ENCODE results near the gene ETS1. TPM values are rescaled to one million over a fixed set of nuclear protein-coding genes. Genes with fewer than 3 reads are reported as not detected.
A peak's percentile ranks its signal among the peaks of the same experiment; 100 is the strongest.

Gene ETS1
- total and polyA plus RNA-seq, 2 experiments from 2014 or later, result 25.6 to 52.6 TPM

- Histone ChIP-seq H3K79me2 (replicated peaks; ENCODE audit: insufficient read depth) (peaks cover 3% of the 10 kb centered on the region; the same call in 1 of the 2 replicates), H3K9me2 (ENCODE audit: insufficient read depth) (no peaks in the 10 kb centered on the region), H3K27me3 (ENCODE audit: insufficient read depth) (no peaks in the 10 kb centered on the region), H3K4me2 (no peak overlapping the region), H4K20me1 (replicated peaks; ENCODE audit: insufficient read depth) (peaks cover 3% of the 10 kb centered on the region; the same call in 1 of the 2 replicates), H3K4me1 (ENCODE audit: insufficient read depth) (peaks cover under 1% of the 10 kb centered on the region; the same call in 1 of the 2 replicates), H3F3A (replicated peaks; ENCODE audit: low read depth) (no peaks in the 10 kb centered on the region), H3K4me3 (no peak overlapping the region), H3K36me3 (ENCODE audit: insufficient read depth) (no peaks in the 10 kb centered on the region; the same call in 1 of the 2 replicates), H2AFZ (no peak overlapping the region), H3K27ac (ENCODE audit: low read depth) (no peak overlapping the region)
- TF ChIP-seq ZNF114 (CRISPR knock-in tag; IDR thresholded peaks at IDR 0.05) (no peak), STAT1 (IDR thresholded peaks at IDR 0.05; ENCODE audit: unreplicated experiment) (no peak), CREB1 (CRISPR knock-in tag; IDR thresholded peaks at IDR 0.05; ENCODE audit: low read depth) (no peak), ZNF462 (CRISPR knock-in tag; IDR thresholded peaks at IDR 0.05) (no peak), NANOG (IDR thresholded peaks at IDR 0.05; ENCODE audit: borderline replicate concordance) (no peak), JUNB (IDR thresholded peaks at IDR 0.05; ENCODE audit: unreplicated experiment) (no peak), ETS1 (IDR thresholded peaks at IDR 0.05) (no peak), ZNF331 (CRISPR knock-in tag; IDR thresholded peaks at IDR 0.05; ENCODE audit: low read depth) (no peak), REST (IDR thresholded peaks at IDR 0.05; ENCODE audit: unreplicated experiment) (no peak), CTCF (conservative IDR thresholded peaks at IDR 0.05; ENCODE audit: low read depth in 2 of 2) (no peak)
- 0 out of 2 replicates have a peak overlapping the region, but pooled peaks have one; percentile 33 for H3K27ac Mint-ChIP-seq
- ATAC-seq, result no peak
- no peaks in the 10 kb centered on the region for H3K27me3 Mint-ChIP-seq (ENCODE audit: insufficient read depth, low read depth, poor library complexity)
- no peak overlapping the region for H3K4me3 Mint-ChIP-seq
- no peak for DNase-seq (ENCODE audit: low spot score)
- peaks cover 12% of the 10 kb centered on the region for H3K4me1 Mint-ChIP-seq
- H3K9me3 Mint-ChIP-seq, result no peaks in the 10 kb centered on the region
- H3K36me3 Mint-ChIP-seq (ENCODE audit: low read depth), result peaks cover 12% of the 10 kb centered on the region
These were observed 24.1 kb downstream of the ETS1 start for GRCh38 chr11:128563308-128563707.
